Measurements from ENCODE around the gene KCND2.

The KCND2 gene

GRCh38 chr7:120468611-120469010 lies 195.6 kb downstream of the KCND2 start:
- no peak overlapping the region for H4K91ac ChIP-seq (ENCODE audit: low read depth, low read length, poor library complexity)
- no peaks in the 10 kb centered on the region for H3K36me3 ChIP-seq (replicated peaks in 1 of 2; ENCODE audit: control insufficient read depth in 2 of 2, insufficient read depth in 2 of 2, low read length in 2 of 2)
- DNase-seq (ENCODE audit: low spot score), result no peak
- H3K27me3 ChIP-seq (ENCODE audit: control insufficient read depth in 3 of 3, insufficient read depth in 3 of 3, low read depth in 1 of 3, low read length in 3 of 3), result no peaks in the 10 kb centered on the region
- no peak overlapping the region for H3K4me2 ChIP-seq (ENCODE audit: insufficient read depth, low read length, poor library complexity, severe bottlenecking)
- H2BK5ac ChIP-seq (ENCODE audit: low read length), result no peak overlapping the region
- H2BK12ac ChIP-seq (ENCODE audit: low read length), result no peak overlapping the region
- no peak overlapping the region for H2BK120ac ChIP-seq (ENCODE audit: low read depth, low read length)
- H3K18ac ChIP-seq (ENCODE audit: low read length), result no peak overlapping the region
- H4K8ac ChIP-seq (ENCODE audit: low read depth, low read length), result no peak overlapping the region
- H3K4me1 ChIP-seq (ENCODE audit: control insufficient read depth in 2 of 2, insufficient read depth in 1 of 2, low read depth in 1 of 2, low read length in 2 of 2), result no peaks in the 10 kb centered on the region
- H2AFZ ChIP-seq (ENCODE audit: low read length), result no peak overlapping the region
- no peak overlapping the region for H2BK15ac ChIP-seq (ENCODE audit: low read length)
- H3K27ac ChIP-seq (replicated peaks; ENCODE audit: low read length), result no peak overlapping the region
- no peak overlapping the region for H3K4me3 ChIP-seq (ENCODE audit: low read length in 2 of 2)
- no peaks in the 10 kb centered on the region for H3K79me1 ChIP-seq (ENCODE audit: low read depth, low read length)
- no CpG with 5 or more reads among the region's 3 CpGs for WGBS, 2 donors (ENCODE audit: extremely low coverage in 2 of 2, insufficient read length in 2 of 2, insufficient replicate concordance in 1 of 2)
- H3K4ac ChIP-seq (ENCODE audit: low read length), result no peak overlapping the region
- no peak overlapping the region for H3K9ac ChIP-seq (ENCODE audit: low read depth, low read length, poor library complexity)
- H3K23ac ChIP-seq (ENCODE audit: low read depth, low read length, poor library complexity), result no peak overlapping the region
- no peaks in the 10 kb centered on the region for H3K9me3 ChIP-seq (replicated peaks in 1 of 2; ENCODE audit: control insufficient read depth in 2 of 2, insufficient read depth in 1 of 2, low read depth in 1 of 2, low read length in 2 of 2)
- H3K14ac ChIP-seq (ENCODE audit: low read length), result no peak overlapping the region
- no peak overlapping the region for H2AK5ac ChIP-seq (ENCODE audit: low read depth, low read length)

GRCh38 chr7:120472892-120473291 lies 199.9 kb downstream of the KCND2 start:
- H3K23ac ChIP-seq (ENCODE audit: low read depth, low read length, poor library complexity), result no peak overlapping the region
- H3K4me2 ChIP-seq (ENCODE audit: insufficient read depth, low read length, poor library complexity, severe bottlenecking), result no peak overlapping the region
- H3K4ac ChIP-seq (ENCODE audit: low read length), result no peak overlapping the region
- H3K14ac ChIP-seq (ENCODE audit: low read length), result no peak overlapping the region
- no peaks in the 10 kb centered on the region for H3K4me1 ChIP-seq (ENCODE audit: control insufficient read depth in 2 of 2, insufficient read depth in 1 of 2, low read depth in 1 of 2, low read length in 2 of 2)
- no peak overlapping the region for H3K4me3 ChIP-seq (ENCODE audit: low read length in 2 of 2)
- H3K9ac ChIP-seq (ENCODE audit: low read depth, low read length, poor library complexity), result no peak overlapping the region
- H3K9me3 ChIP-seq (replicated peaks in 1 of 2; ENCODE audit: control insufficient read depth in 2 of 2, insufficient read depth in 1 of 2, low read depth in 1 of 2, low read length in 2 of 2), result no peaks in the 10 kb centered on the region
- H4K91ac ChIP-seq (ENCODE audit: low read depth, low read length, poor library complexity), result no peak overlapping the region
- no peak overlapping the region for H2BK15ac ChIP-seq (ENCODE audit: low read length)
- no peak overlapping the region for H2BK5ac ChIP-seq (ENCODE audit: low read length)
- H3K27ac ChIP-seq (replicated peaks; ENCODE audit: low read length), result no peak overlapping the region
- no peak overlapping the region for H2AK5ac ChIP-seq (ENCODE audit: low read depth, low read length)
- no peaks in the 10 kb centered on the region for H3K27me3 ChIP-seq (ENCODE audit: control insufficient read depth in 3 of 3, insufficient read depth in 3 of 3, low read depth in 1 of 3, low read length in 3 of 3)
- H3K18ac ChIP-seq (ENCODE audit: low read length), result no peak overlapping the region
- no peak overlapping the region for H2BK120ac ChIP-seq (ENCODE audit: low read depth, low read length)
- H2BK12ac ChIP-seq (ENCODE audit: low read length), result no peak overlapping the region
- no peaks in the 10 kb centered on the region for H3K36me3 ChIP-seq (replicated peaks in 1 of 2; ENCODE audit: control insufficient read depth in 2 of 2, insufficient read depth in 2 of 2, low read length in 2 of 2)
- H3K79me1 ChIP-seq (ENCODE audit: low read depth, low read length), result no peaks in the 10 kb centered on the region
- no CpG with 5 or more reads among the region's 3 CpGs for WGBS, 2 donors (ENCODE audit: extremely low coverage in 2 of 2, insufficient read length in 2 of 2, insufficient replicate concordance in 1 of 2)
- no peak overlapping the region for H4K8ac ChIP-seq (ENCODE audit: low read depth, low read length)
- no peak overlapping the region for H2AFZ ChIP-seq (ENCODE audit: low read length)
- DNase-seq (ENCODE audit: low spot score), result no peak

GRCh38 chr7:120473352-120473751 lies 200.4 kb downstream of the KCND2 start:
- no peak overlapping the region for H3K23ac ChIP-seq (ENCODE audit: low read depth, low read length, poor library complexity)
- H3K4me2 ChIP-seq (ENCODE audit: insufficient read depth, low read length, poor library complexity, severe bottlenecking), result no peak overlapping the region
- H3K14ac ChIP-seq (ENCODE audit: low read length), result no peak overlapping the region
- H3K36me3 ChIP-seq (replicated peaks in 1 of 2; ENCODE audit: control insufficient read depth in 2 of 2, insufficient read depth in 2 of 2, low read length in 2 of 2), result no peaks in the 10 kb centered on the region
- H3K79me1 ChIP-seq (ENCODE audit: low read depth, low read length), result no peaks in the 10 kb centered on the region
- no peak for DNase-seq (ENCODE audit: low spot score)
- no peaks in the 10 kb centered on the region for H3K27me3 ChIP-seq (ENCODE audit: control insufficient read depth in 3 of 3, insufficient read depth in 3 of 3, low read depth in 1 of 3, low read length in 3 of 3)
- no peak overlapping the region for H2BK120ac ChIP-seq (ENCODE audit: low read depth, low read length)
- no peak overlapping the region for H4K91ac ChIP-seq (ENCODE audit: low read depth, low read length, poor library complexity)
- H2BK15ac ChIP-seq (ENCODE audit: low read length), result no peak overlapping the region
- no peak overlapping the region for H3K9ac ChIP-seq (ENCODE audit: low read depth, low read length, poor library complexity)
- H3K18ac ChIP-seq (ENCODE audit: low read length), result no peak overlapping the region
- H3K27ac ChIP-seq (replicated peaks; ENCODE audit: low read length), result no peak overlapping the region
- no peak overlapping the region for H2BK5ac ChIP-seq (ENCODE audit: low read length)
- no peak overlapping the region for H3K4me3 ChIP-seq (ENCODE audit: low read length in 2 of 2)
- H2AK5ac ChIP-seq (ENCODE audit: low read depth, low read length), result no peak overlapping the region
- H2BK12ac ChIP-seq (ENCODE audit: low read length), result no peak overlapping the region
- WGBS, 2 donors (ENCODE audit: extremely low coverage in 2 of 2, insufficient read length in 2 of 2, insufficient replicate concordance in 1 of 2), result no CpG with 5 or more reads among the region's 5 CpGs
- H2AFZ ChIP-seq (ENCODE audit: low read length), result no peak overlapping the region
- no peak overlapping the region for H4K8ac ChIP-seq (ENCODE audit: low read depth, low read length)
- no peaks in the 10 kb centered on the region for H3K4me1 ChIP-seq (ENCODE audit: control insufficient read depth in 2 of 2, insufficient read depth in 1 of 2, low read depth in 1 of 2, low read length in 2 of 2)
- H3K9me3 ChIP-seq (replicated peaks in 1 of 2; ENCODE audit: control insufficient read depth in 2 of 2, insufficient read depth in 1 of 2, low read depth in 1 of 2, low read length in 2 of 2), result no peaks in the 10 kb centered on the region
- no peak overlapping the region for H3K4ac ChIP-seq (ENCODE audit: low read length)

GRCh38 chr7:120475994-120476393 lies 203.0 kb downstream of the KCND2 start:
- no peak overlapping the region for H2AFZ ChIP-seq (ENCODE audit: low read length)
- H3K23ac ChIP-seq (ENCODE audit: low read depth, low read length, poor library complexity), result no peak overlapping the region
- no peaks in the 10 kb centered on the region for H3K9me3 ChIP-seq (replicated peaks in 1 of 2; ENCODE audit: control insufficient read depth in 2 of 2, insufficient read depth in 1 of 2, low read depth in 1 of 2, low read length in 2 of 2)
- no peak overlapping the region for H2AK5ac ChIP-seq (ENCODE audit: low read depth, low read length)
- no peak overlapping the region for H2BK120ac ChIP-seq (ENCODE audit: low read depth, low read length)
- no peak overlapping the region for H3K4ac ChIP-seq (ENCODE audit: low read length)
- no peak overlapping the region for H4K8ac ChIP-seq (ENCODE audit: low read depth, low read length)
- no peak overlapping the region for H3K4me2 ChIP-seq (ENCODE audit: insufficient read depth, low read length, poor library complexity, severe bottlenecking)
- H3K79me1 ChIP-seq (ENCODE audit: low read depth, low read length), result no peaks in the 10 kb centered on the region
- H2BK5ac ChIP-seq (ENCODE audit: low read length), result no peak overlapping the region
- H4K91ac ChIP-seq (ENCODE audit: low read depth, low read length, poor library complexity), result no peak overlapping the region
- H3K27me3 ChIP-seq (ENCODE audit: control insufficient read depth in 3 of 3, insufficient read depth in 3 of 3, low read depth in 1 of 3, low read length in 3 of 3), result no peaks in the 10 kb centered on the region
- no peak overlapping the region for H3K9ac ChIP-seq (ENCODE audit: low read depth, low read length, poor library complexity)
- no peaks in the 10 kb centered on the region for H3K4me1 ChIP-seq (ENCODE audit: control insufficient read depth in 2 of 2, insufficient read depth in 1 of 2, low read depth in 1 of 2, low read length in 2 of 2)
- no peak overlapping the region for H2BK15ac ChIP-seq (ENCODE audit: low read length)
- H3K18ac ChIP-seq (ENCODE audit: low read length), result no peak overlapping the region
- DNase-seq (ENCODE audit: low spot score), result no peak
- H3K27ac ChIP-seq (replicated peaks; ENCODE audit: low read length), result no peak overlapping the region
- no peak overlapping the region for H2BK12ac ChIP-seq (ENCODE audit: low read length)
- no peak overlapping the region for H3K14ac ChIP-seq (ENCODE audit: low read length)
- H3K36me3 ChIP-seq (replicated peaks in 1 of 2; ENCODE audit: control insufficient read depth in 2 of 2, insufficient read depth in 2 of 2, low read length in 2 of 2), result no peaks in the 10 kb centered on the region
- no peak overlapping the region for H3K4me3 ChIP-seq (ENCODE audit: low read length in 2 of 2)

All from neuronal stem cell (in vitro differentiated cells).